B cell (primary cell): Measurements from ENCODE around the gene CD63. TPM values are rescaled to one million over a fixed set of nuclear protein-coding genes. Genes with fewer than 3 reads are reported as not detected.

Source experiments
- ATAC-seq: fragments of 200-7000 bp; cut with Tn5 transposase; one replicate; pipeline ENCODE4 v1.10.0; 2021; ENCODE audit warnings: low read depth, mild to moderate bottlenecking, moderate number of reproducible peaks, moderate library complexity
- CTCF ChIA-PET: fragments of 350-600 bp; sonication (Branson Sonifier 250); formaldehyde crosslinking; loops from one replicate; lab custom pipeline; 2021; ENCODE audit warnings: antibody characterized with exemption, inconsistent platforms; lab: Charles Lee
- POLR2A ChIA-PET: fragments of 350-600 bp; sonication (Branson Sonifier 250); formaldehyde crosslinking; loops from one replicate; lab custom pipeline; 2021; ENCODE audit warnings: antibody characterized with exemption; lab: Charles Lee
- DNase-seq: peaks from one replicate; pipeline ENCODE4 v3.0.0; 2013
- H2AFZ ChIP-seq: 2 replicates; pipeline ENCODE4 v1.6.1; 2012; ENCODE audit warnings: mild to moderate bottlenecking, low read depth, low read length; ENCODE audit not compliant: insufficient read depth, poor library complexity, severe bottlenecking
- H3K27ac ChIP-seq, 2 donors: 1 replicate in 1 of 2; 2 replicates in 1 of 2; pipeline ENCODE4 v1.5.1; 2012 to 2013; ENCODE audit warnings: low read length in 2 of 2, mild to moderate bottlenecking in 2 of 2, moderate library complexity in 1 of 2
- H3K27me3 ChIP-seq, 4 experiments: fragments of 200-600 bp in 1 of 4; sonication (generic) in 1 of 4; replicated peaks in 1 of 4; 1 replicate in 2 of 4; 2 replicates in 2 of 4; pipeline versions ENCODE4 v1.6.1 to v1.7.0; 2013 to 2016; ENCODE audit warnings: low read length in 3 of 4, mild to moderate bottlenecking in 2 of 4, mixed read lengths in 1 of 4, moderate library complexity in 1 of 4; ENCODE audit not compliant: insufficient read depth in 4 of 4, control insufficient read depth in 3 of 4; ENCODE audit errors: control extremely low read depth in 1 of 4
- H3K36me3 ChIP-seq, 2 experiments: replicated peaks in 1 of 2; 1 replicate in 1 of 2; 2 replicates in 1 of 2; pipeline versions ENCODE4 v1.6.1 to v1.7.1; 2013; ENCODE audit warnings: low read length in 1 of 2; ENCODE audit not compliant: insufficient read depth in 2 of 2, control insufficient read depth in 1 of 2; ENCODE audit errors: control extremely low read depth in 1 of 2, extremely low read depth in 1 of 2
- H3K4me1 ChIP-seq, 2 donors: fragments of 200-600 bp in 1 of 2; sonication (generic) in 1 of 2; 1 replicate in 1 of 2; 2 replicates in 1 of 2; pipeline versions ENCODE4 v1.5.1 to v1.6.1; 2013 to 2017; ENCODE audit warnings: low read length in 2 of 2; ENCODE audit not compliant: control insufficient read depth in 2 of 2, insufficient read depth in 2 of 2
- H3K4me2 ChIP-seq: replicated peaks from 2 replicates; pipeline ENCODE3; 2012; ENCODE audit warnings: mild to moderate bottlenecking, low read depth, low read length; ENCODE audit not compliant: poor library complexity, severe bottlenecking
- H3K4me3 ChIP-seq, 5 experiments: fragments of 200-600 bp in 1 of 5; sonication (generic) in 1 of 5; 1 replicate in 3 of 5; 2 replicates in 2 of 5; pipeline versions ENCODE4 v1.5.1 to v1.7.0; 2011 to 2016; ENCODE audit warnings: low read length in 4 of 5, mild to moderate bottlenecking in 4 of 5, low read depth in 2 of 5, control low read depth in 1 of 5, moderate library complexity in 1 of 5; ENCODE audit not compliant: insufficient read depth in 1 of 5; ENCODE audit errors: control extremely low read depth in 1 of 5, extremely low read depth in 1 of 5
- H3K79me2 ChIP-seq: fragments of 200-600 bp; sonication (generic); one replicate; pipeline ENCODE4 v1.6.0; 2016; ENCODE audit warnings: low read length; ENCODE audit not compliant: control insufficient read depth, insufficient read depth
- H3K9ac ChIP-seq: fragments of 200-600 bp; sonication (generic); 2 replicates; pipeline ENCODE4 v1.6.1; 2017; ENCODE audit warnings: mild to moderate bottlenecking, low read length, moderate library complexity
- H3K9me3 ChIP-seq, 3 donors: one replicate each; pipeline versions ENCODE4 v1.6.1 to v1.7.1; 2013; ENCODE audit warnings: low read length in 2 of 3; ENCODE audit not compliant: control insufficient read depth in 2 of 3, insufficient read depth in 1 of 3; ENCODE audit errors: control extremely low read depth in 1 of 3
- H4K20me1 ChIP-seq: 2 replicates; pipeline ENCODE4 v1.6.0; 2012; ENCODE audit warnings: mild to moderate bottlenecking, low read length; ENCODE audit not compliant: insufficient read depth, control insufficient read depth, poor library complexity, severe bottlenecking
- H3K27ac Mint-ChIP-seq: one replicate; pipeline ENCODE4 v1.8.0; 2021; ENCODE audit warnings: mixed read lengths
- H3K27me3 Mint-ChIP-seq: one replicate; pipeline ENCODE4 v1.8.0; 2021; ENCODE audit warnings: mixed read lengths
- H3K4me1 Mint-ChIP-seq: one replicate; pipeline ENCODE4 v1.8.0; 2021; ENCODE audit warnings: mixed read lengths
- H3K4me3 Mint-ChIP-seq: one replicate; pipeline ENCODE4 v1.8.0; 2021; ENCODE audit warnings: mixed read lengths
- H3K9me3 Mint-ChIP-seq: one replicate; pipeline ENCODE4 v1.8.0; 2022; ENCODE audit warnings: mixed read lengths; ENCODE audit not compliant: insufficient read depth
- CTCF ChIP-seq: fragments of 200-600 bp; IDR thresholded peaks from one replicate; pipeline ENCODE4 v1.8.0; 2022; ENCODE audit warnings: antibody characterized with exemption, mild to moderate bottlenecking
- EZH2 ChIP-seq: IDR thresholded peaks from 2 replicates; pipeline ENCODE4 v1.6.1; 2012; ENCODE audit warnings: borderline replicate concordance, low read depth, mild to moderate bottlenecking, moderate library complexity, low read length; ENCODE audit not compliant: insufficient read depth, poor library complexity, severe bottlenecking
- WGBS: methylation state at CpG from one replicate; pipeline ENCODE4 v1.1.5; 2013; ENCODE audit warnings: missing lambda C conversion rate; ENCODE audit not compliant: insufficient coverage; 5-methylcytosine and 5-hydroxymethylcytosine counted together
- intact Hi-C: fragments of 100-400 bp; cut with micrococcal nuclease; formaldehyde crosslinking; loops from one replicate; pipeline ENCODE4 v1.10.0; 2022
- polyA plus RNA-seq: library from polyadenylated mRNA; depleted of rRNA; stranded (reverse); fragments of >200 nt; gene quantifications from 2 replicates; pipeline ENCODE4 v1.2.3, GENCODE V29; 2012
- total RNA-seq, 2 donors: library from RNA; stranded (reverse); fragments of 120-200 nt in 1 of 2; gene quantifications; 1 replicate in 1 of 2; 2 replicates in 1 of 2; pipeline versions ENCODE4 v1.2.3 to v1.2.4, GENCODE V29; 2013 to 2022

CD63 gene
- total and polyA plus RNA-seq, 2 donors (not counting 1 experiment from before 2014, with no cell fraction given): 43.0 to 104 TPM

GRCh38 chr12:55711786-55712553, 16.8 kb downstream of the CD63 start:
- Histone ChIP-seq H3K4me3 (no peak overlapping the region), H3K36me3 (no peaks in the 10 kb centered on the region), H3K4me1 (peaks cover 26 to 32% of the 10 kb centered on the region in 2 donors), H3K27me3 (peaks cover 0 to 13% (median 6%) of the 10 kb centered on the region in 4 experiments), H3K4me2 (no peak overlapping the region), H2AFZ (no peak overlapping the region), H3K79me2 (peaks cover 7% of the 10 kb centered on the region), H4K20me1 (peaks cover 6% of the 10 kb centered on the region), H3K27ac (no peak overlapping the region), H3K9ac (no peak overlapping the region), H3K9me3 (no peaks in the 10 kb centered on the region)
- intact Hi-C loops: no loop called here
- H3K27me3 Mint-ChIP-seq: peaks cover 15% of the 10 kb centered on the region
- ChIA-PET POLR2A (interaction anchor here (0.8 kb wide), 1 partner anchor 663 kb away, joined by 3 read pairs; no protein-coding TSS in a partner anchor), CTCF (interaction anchor here (0.5 to 2.5 kb wide), 5 partner anchors 12 to 291 kb away, joined by 3 to 16 read pairs (median 5); no protein-coding TSS in a partner anchor)
- H3K4me3 Mint-ChIP-seq: no peak overlapping the region
- ATAC-seq: no peak
- DNase-seq: no peak
- peaks cover 38% of the 10 kb centered on the region for H3K4me1 Mint-ChIP-seq
- H3K9me3 Mint-ChIP-seq: no peaks in the 10 kb centered on the region
- H3K27ac Mint-ChIP-seq: no peak overlapping the region
- 100% methylated on average over 1 of the region's 4 CpGs for whole genome bisulfite sequencing
- TF ChIP-seq EZH2 (no peak), CTCF (no peak)
